ENCODE measurements around the gene THBS2.

GRCh38 chr6:169172456-169172855 is 81.2 kb downstream of the THBS2 start:
- TF ChIP-seq KDM1A (IDR thresholded peaks at IDR 0.05; ENCODE audit: borderline replicate concordance) (no peak), CTCF (IDR thresholded peaks at IDR 0.05 in 2 of 3, conservative IDR thresholded peaks at IDR 0.05 in 1 of 3; ENCODE audit: control insufficient read depth in 2 of 3, extremely low read depth in 1 of 3, insufficient read depth in 1 of 3, low read depth in 3 of 3, low read length in 3 of 3) (no peak), POLR2A (IDR thresholded peaks at IDR 0.05; ENCODE audit: low read depth, low read length) (no peak), ZNF274 (IDR thresholded peaks at IDR 0.05; ENCODE audit: insufficient read depth, insufficient read length) (no peak), HDAC6 (IDR thresholded peaks at IDR 0.05; ENCODE audit: unreplicated experiment) (no peak), EP300 (IDR thresholded peaks at IDR 0.05; ENCODE audit: borderline replicate concordance in 1 of 2, control insufficient read depth in 1 of 2, low read depth in 2 of 2, low read length in 2 of 2) (no peak)
- TF ChIP-seq, protein P1, sequence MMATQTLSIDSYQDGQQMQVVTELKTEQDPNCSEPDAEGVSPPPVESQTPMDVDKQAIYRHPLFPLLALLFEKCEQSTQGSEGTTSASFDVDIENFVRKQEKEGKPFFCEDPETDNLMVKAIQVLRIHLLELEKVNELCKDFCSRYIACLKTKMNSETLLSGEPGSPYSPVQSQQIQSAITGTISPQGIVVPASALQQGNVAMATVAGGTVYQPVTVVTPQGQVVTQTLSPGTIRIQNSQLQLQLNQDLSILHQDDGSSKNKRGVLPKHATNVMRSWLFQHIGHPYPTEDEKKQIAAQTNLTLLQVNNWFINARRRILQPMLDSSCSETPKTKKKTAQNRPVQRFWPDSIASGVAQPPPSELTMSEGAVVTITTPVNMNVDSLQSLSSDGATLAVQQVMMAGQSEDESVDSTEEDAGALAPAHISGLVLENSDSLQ (IDR thresholded peaks at IDR 0.05): no peak
- TF ChIP-seq, protein P2, sequence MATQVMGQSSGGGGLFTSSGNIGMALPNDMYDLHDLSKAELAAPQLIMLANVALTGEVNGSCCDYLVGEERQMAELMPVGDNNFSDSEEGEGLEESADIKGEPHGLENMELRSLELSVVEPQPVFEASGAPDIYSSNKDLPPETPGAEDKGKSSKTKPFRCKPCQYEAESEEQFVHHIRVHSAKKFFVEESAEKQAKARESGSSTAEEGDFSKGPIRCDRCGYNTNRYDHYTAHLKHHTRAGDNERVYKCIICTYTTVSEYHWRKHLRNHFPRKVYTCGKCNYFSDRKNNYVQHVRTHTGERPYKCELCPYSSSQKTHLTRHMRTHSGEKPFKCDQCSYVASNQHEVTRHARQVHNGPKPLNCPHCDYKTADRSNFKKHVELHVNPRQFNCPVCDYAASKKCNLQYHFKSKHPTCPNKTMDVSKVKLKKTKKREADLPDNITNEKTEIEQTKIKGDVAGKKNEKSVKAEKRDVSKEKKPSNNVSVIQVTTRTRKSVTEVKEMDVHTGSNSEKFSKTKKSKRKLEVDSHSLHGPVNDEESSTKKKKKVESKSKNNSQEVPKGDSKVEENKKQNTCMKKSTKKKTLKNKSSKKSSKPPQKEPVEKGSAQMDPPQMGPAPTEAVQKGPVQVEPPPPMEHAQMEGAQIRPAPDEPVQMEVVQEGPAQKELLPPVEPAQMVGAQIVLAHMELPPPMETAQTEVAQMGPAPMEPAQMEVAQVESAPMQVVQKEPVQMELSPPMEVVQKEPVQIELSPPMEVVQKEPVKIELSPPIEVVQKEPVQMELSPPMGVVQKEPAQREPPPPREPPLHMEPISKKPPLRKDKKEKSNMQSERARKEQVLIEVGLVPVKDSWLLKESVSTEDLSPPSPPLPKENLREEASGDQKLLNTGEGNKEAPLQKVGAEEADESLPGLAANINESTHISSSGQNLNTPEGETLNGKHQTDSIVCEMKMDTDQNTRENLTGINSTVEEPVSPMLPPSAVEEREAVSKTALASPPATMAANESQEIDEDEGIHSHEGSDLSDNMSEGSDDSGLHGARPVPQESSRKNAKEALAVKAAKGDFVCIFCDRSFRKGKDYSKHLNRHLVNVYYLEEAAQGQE (IDR thresholded peaks at IDR 0.05; ENCODE audit: low read depth, low read length): no peak
- TF ChIP-seq, protein P3, sequence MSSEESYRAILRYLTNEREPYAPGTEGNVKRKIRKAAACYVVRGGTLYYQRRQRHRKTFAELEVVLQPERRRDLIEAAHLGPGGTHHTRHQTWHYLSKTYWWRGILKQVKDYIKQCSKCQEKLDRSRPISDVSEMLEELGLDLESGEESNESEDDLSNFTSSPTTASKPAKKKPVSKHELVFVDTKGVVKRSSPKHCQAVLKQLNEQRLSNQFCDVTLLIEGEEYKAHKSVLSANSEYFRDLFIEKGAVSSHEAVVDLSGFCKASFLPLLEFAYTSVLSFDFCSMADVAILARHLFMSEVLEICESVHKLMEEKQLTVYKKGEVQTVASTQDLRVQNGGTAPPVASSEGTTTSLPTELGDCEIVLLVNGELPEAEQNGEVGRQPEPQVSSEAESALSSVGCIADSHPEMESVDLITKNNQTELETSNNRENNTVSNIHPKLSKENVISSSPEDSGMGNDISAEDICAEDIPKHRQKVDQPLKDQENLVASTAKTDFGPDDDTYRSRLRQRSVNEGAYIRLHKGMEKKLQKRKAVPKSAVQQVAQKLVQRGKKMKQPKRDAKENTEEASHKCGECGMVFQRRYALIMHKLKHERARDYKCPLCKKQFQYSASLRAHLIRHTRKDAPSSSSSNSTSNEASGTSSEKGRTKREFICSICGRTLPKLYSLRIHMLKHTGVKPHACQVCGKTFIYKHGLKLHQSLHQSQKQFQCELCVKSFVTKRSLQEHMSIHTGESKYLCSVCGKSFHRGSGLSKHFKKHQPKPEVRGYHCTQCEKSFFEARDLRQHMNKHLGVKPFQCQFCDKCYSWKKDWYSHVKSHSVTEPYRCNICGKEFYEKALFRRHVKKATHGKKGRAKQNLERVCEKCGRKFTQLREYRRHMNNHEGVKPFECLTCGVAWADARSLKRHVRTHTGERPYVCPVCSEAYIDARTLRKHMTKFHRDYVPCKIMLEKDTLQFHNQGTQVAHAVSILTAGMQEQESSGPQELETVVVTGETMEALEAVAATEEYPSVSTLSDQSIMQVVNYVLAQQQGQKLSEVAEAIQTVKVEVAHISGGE (CRISPR knock-in tag; IDR thresholded peaks at IDR 0.05): no peak

Measured in GM12878 (cell line).